ENCODE measurements around the gene SMIM21. TPM values are rescaled to one million over a fixed set of nuclear protein-coding genes. Genes with fewer than 3 reads are reported as not detected.

Gene SMIM21
- total and polyA plus RNA-seq, 3 experiments from 2014 or later: not detected

- Histone ChIP-seq H3K27me3 (ENCODE audit: insufficient read depth, low read length, poor library complexity, severe bottlenecking) (no peaks in the 10 kb centered on the region), H3K27ac (ENCODE audit: low read depth, low read length) (no peak overlapping the region), H3K36me3 (ENCODE audit: insufficient read depth, low read length) (no peaks in the 10 kb centered on the region), H3K4me3 (ENCODE audit: low read length) (no peak overlapping the region), H3K9me3 (ENCODE audit: low read length) (no peaks in the 10 kb centered on the region), H3K4me1 (ENCODE audit: insufficient read depth, low read length) (no peaks in the 10 kb centered on the region)
- peaks cover 4 to 39% of the 10 kb centered on the region in 2 donors for H3K27me3 Mint-ChIP-seq
- H3K4me3 Mint-ChIP-seq: no peak overlapping the region
- POLR2A ChIA-PET: no interaction called here
- H3K9me3 Mint-ChIP-seq: no peaks in the 10 kb centered on the region
- CTCF ChIA-PET: no interaction called here
- no peaks in the 10 kb centered on the region for H3K4me1 Mint-ChIP-seq
- no peak overlapping the region for H3K27ac Mint-ChIP-seq
- no peak for DNase-seq
- H3K36me3 Mint-ChIP-seq: no peaks in the 10 kb centered on the region
Observed at GRCh38 chr18:75400366-75400765, 27.1 kb downstream of the SMIM21 start.

GRCh38 chr18:75395137-75395536 lies 32.4 kb downstream of the SMIM21 start:
- H3K36me3 Mint-ChIP-seq: no peaks in the 10 kb centered on the region
- Histone ChIP-seq H3K27me3 (ENCODE audit: insufficient read depth, low read length, poor library complexity, severe bottlenecking) (no peaks in the 10 kb centered on the region), H3K4me1 (ENCODE audit: insufficient read depth, low read length) (no peaks in the 10 kb centered on the region), H3K9me3 (ENCODE audit: low read length) (no peaks in the 10 kb centered on the region), H3K36me3 (ENCODE audit: insufficient read depth, low read length) (no peaks in the 10 kb centered on the region), H3K4me3 (ENCODE audit: low read length) (no peak overlapping the region), H3K27ac (ENCODE audit: low read depth, low read length) (no peak overlapping the region)
- no peaks in the 10 kb centered on the region for H3K9me3 Mint-ChIP-seq
- no peak overlapping the region for H3K4me3 Mint-ChIP-seq
- H3K27me3 Mint-ChIP-seq: peaks cover 9 to 53% of the 10 kb centered on the region in 2 donors
- no peak for DNase-seq
- H3K27ac Mint-ChIP-seq: no peak overlapping the region
- no peaks in the 10 kb centered on the region for H3K4me1 Mint-ChIP-seq
- ChIA-PET POLR2A (no interaction called here), CTCF (no interaction called here)

GRCh38 chr18:75393721-75394120 lies 33.8 kb downstream of the SMIM21 start:
- H3K4me3 Mint-ChIP-seq: no peak overlapping the region
- Histone ChIP-seq H3K4me1 (ENCODE audit: insufficient read depth, low read length) (no peaks in the 10 kb centered on the region), H3K4me3 (ENCODE audit: low read length) (no peak overlapping the region), H3K27ac (ENCODE audit: low read depth, low read length) (no peak overlapping the region), H3K9me3 (ENCODE audit: low read length) (no peaks in the 10 kb centered on the region), H3K36me3 (ENCODE audit: insufficient read depth, low read length) (no peaks in the 10 kb centered on the region), H3K27me3 (ENCODE audit: insufficient read depth, low read length, poor library complexity, severe bottlenecking) (no peaks in the 10 kb centered on the region)
- H3K36me3 Mint-ChIP-seq: no peaks in the 10 kb centered on the region
- ChIA-PET CTCF (no interaction called here), POLR2A (no interaction called here)
- peaks cover 11 to 56% of the 10 kb centered on the region in 2 donors for H3K27me3 Mint-ChIP-seq
- H3K9me3 Mint-ChIP-seq: peaks cover 0 to 2% (median 0%) of the 10 kb centered on the region in 5 donors
- no peak overlapping the region for H3K27ac Mint-ChIP-seq
- no peaks in the 10 kb centered on the region for H3K4me1 Mint-ChIP-seq
- DNase-seq: no peak

- no peak for DNase-seq
- CTCF ChIA-PET: no interaction called here
- Histone ChIP-seq H3K9me3 (ENCODE audit: low read length) (no peaks in the 10 kb centered on the region), H3K36me3 (ENCODE audit: insufficient read depth, low read length) (no peaks in the 10 kb centered on the region), H3K4me3 (ENCODE audit: low read length) (no peak overlapping the region), H3K27ac (ENCODE audit: low read depth, low read length) (no peak overlapping the region), H3K4me1 (ENCODE audit: insufficient read depth, low read length) (no peaks in the 10 kb centered on the region), H3K27me3 (ENCODE audit: insufficient read depth, low read length, poor library complexity, severe bottlenecking) (no peaks in the 10 kb centered on the region)
- POLR2A ChIA-PET: no interaction called here
- H3K27ac Mint-ChIP-seq: no peak overlapping the region
- H3K27me3 Mint-ChIP-seq: peaks cover 12 to 50% of the 10 kb centered on the region in 2 donors
- no peaks in the 10 kb centered on the region for H3K36me3 Mint-ChIP-seq
- H3K4me1 Mint-ChIP-seq: no peaks in the 10 kb centered on the region
- H3K4me3 Mint-ChIP-seq: no peak overlapping the region
- H3K9me3 Mint-ChIP-seq: peaks cover 0 to 2% (median 0%) of the 10 kb centered on the region in 5 donors
Observed at GRCh38 chr18:75392226-75392578, 35.3 kb downstream of the SMIM21 start.

- Histone ChIP-seq H3K27me3 (ENCODE audit: insufficient read depth, low read length, poor library complexity, severe bottlenecking) (no peaks in the 10 kb centered on the region), H3K9me3 (ENCODE audit: low read length) (no peaks in the 10 kb centered on the region), H3K4me1 (ENCODE audit: insufficient read depth, low read length) (no peaks in the 10 kb centered on the region), H3K36me3 (ENCODE audit: insufficient read depth, low read length) (no peaks in the 10 kb centered on the region), H3K27ac (ENCODE audit: low read depth, low read length) (no peak overlapping the region), H3K4me3 (ENCODE audit: low read length) (no peak overlapping the region)
- peaks cover 0 to 2% (median 0%) of the 10 kb centered on the region in 5 donors for H3K9me3 Mint-ChIP-seq
- CTCF ChIA-PET: no interaction called here
- no peak for DNase-seq
- peaks cover 14 to 56% of the 10 kb centered on the region in 2 donors for H3K27me3 Mint-ChIP-seq
- H3K36me3 Mint-ChIP-seq: no peaks in the 10 kb centered on the region
- no peak overlapping the region for H3K4me3 Mint-ChIP-seq
- H3K27ac Mint-ChIP-seq: no peak overlapping the region
- POLR2A ChIA-PET: no interaction called here
- no peaks in the 10 kb centered on the region for H3K4me1 Mint-ChIP-seq
Observed at GRCh38 chr18:75391279-75392225, 36.0 kb downstream of the SMIM21 start.

- H3K9me3 ChIP-seq (ENCODE audit: low read length): no peaks in the 10 kb centered on the region
- ChIA-PET CTCF (no interaction called here), POLR2A (no interaction called here)
- no peak overlapping the region for H3K27ac ChIP-seq (ENCODE audit: low read depth, low read length)
- H3K4me3 Mint-ChIP-seq: no peak overlapping the region
- H3K9me3 Mint-ChIP-seq: peaks cover 0 to 2% (median 0%) of the 10 kb centered on the region in 5 donors
- no peaks in the 10 kb centered on the region for H3K4me1 ChIP-seq (ENCODE audit: insufficient read depth, low read length)
- H3K4me3 ChIP-seq (ENCODE audit: low read length): no peak overlapping the region
- DNase-seq: no peak
- no peaks in the 10 kb centered on the region for H3K27me3 ChIP-seq (ENCODE audit: insufficient read depth, low read length, poor library complexity, severe bottlenecking)
- no peaks in the 10 kb centered on the region for H3K36me3 ChIP-seq (ENCODE audit: insufficient read depth, low read length)
- H3K4me1 Mint-ChIP-seq: no peaks in the 10 kb centered on the region
- H3K36me3 Mint-ChIP-seq: no peaks in the 10 kb centered on the region
- peaks cover 14 to 61% of the 10 kb centered on the region in 2 donors for H3K27me3 Mint-ChIP-seq
- H3K27ac Mint-ChIP-seq: no peak overlapping the region
Observed at GRCh38 chr18:75390854-75391253, 36.6 kb downstream of the SMIM21 start.

GRCh38 chr18:75384144-75384543 lies 43.4 kb downstream of the SMIM21 start:
- no peaks in the 10 kb centered on the region for H3K27me3 ChIP-seq (ENCODE audit: insufficient read depth, low read length, poor library complexity, severe bottlenecking)
- no peak overlapping the region for H3K27ac Mint-ChIP-seq
- CTCF ChIA-PET: no interaction called here
- no peaks in the 10 kb centered on the region for H3K36me3 Mint-ChIP-seq
- H3K9me3 ChIP-seq (ENCODE audit: low read length): no peaks in the 10 kb centered on the region
- H3K9me3 Mint-ChIP-seq: no peaks in the 10 kb centered on the region
- no peaks in the 10 kb centered on the region for H3K4me1 ChIP-seq (ENCODE audit: insufficient read depth, low read length)
- H3K4me1 Mint-ChIP-seq: no peaks in the 10 kb centered on the region
- H3K4me3 Mint-ChIP-seq: no peak overlapping the region
- no peaks in the 10 kb centered on the region for H3K36me3 ChIP-seq (ENCODE audit: insufficient read depth, low read length)
- H3K27me3 Mint-ChIP-seq: peaks cover 15 to 55% of the 10 kb centered on the region in 2 donors
- DNase-seq: no peak
- POLR2A ChIA-PET: no interaction called here
- no peak overlapping the region for H3K27ac ChIP-seq (ENCODE audit: low read depth, low read length)
- H3K4me3 ChIP-seq (ENCODE audit: low read length): no peak overlapping the region

- Mint-ChIP-seq H3K9me3 (no peaks in the 10 kb centered on the region), H3K27me3 (peaks cover 11 to 44% of the 10 kb centered on the region in 2 donors), H3K4me3 (no peak overlapping the region), H3K36me3 (peaks cover 0 to 2% (median 0%) of the 10 kb centered on the region in 3 donors), H3K4me1 (no peaks in the 10 kb centered on the region), H3K27ac (no peak overlapping the region)
- H3K4me1 ChIP-seq (ENCODE audit: insufficient read depth, low read length): no peaks in the 10 kb centered on the region
- no peak overlapping the region for H3K27ac ChIP-seq (ENCODE audit: low read depth, low read length)
- ChIA-PET POLR2A (no interaction called here), CTCF (interaction anchor here (1.1 kb wide), 1 partner anchor 9 kb away, joined by 3 read pairs; no protein-coding TSS in a partner anchor)
- no peaks in the 10 kb centered on the region for H3K9me3 ChIP-seq (ENCODE audit: low read length)
- no peak overlapping the region for H3K4me3 ChIP-seq (ENCODE audit: low read length)
- DNase-seq: no peak
- no peaks in the 10 kb centered on the region for H3K27me3 ChIP-seq (ENCODE audit: insufficient read depth, low read length, poor library complexity, severe bottlenecking)
- H3K36me3 ChIP-seq (ENCODE audit: insufficient read depth, low read length): no peaks in the 10 kb centered on the region
Observed at GRCh38 chr18:75378376-75379315, 48.9 kb downstream of the SMIM21 start.
